ENCODE measurements around the gene GPX2. TPM values are rescaled to one million over a fixed set of nuclear protein-coding genes. Genes with fewer than 3 reads are reported as not detected.

The GPX2 gene
- 100 to 1,000 TPM; 172 to 672 TPM for total RNA-seq
- long read RNA-seq, transcript GPX2-201 (2 exons, 990 nt) = major isoform, 251 of 291 reads
- long read RNA-seq, partial matches to known transcripts = 0 of 291 reads
- long read RNA-seq, other reads (novel, unspliced or antisense) = 37 of 291 reads

DNA sequence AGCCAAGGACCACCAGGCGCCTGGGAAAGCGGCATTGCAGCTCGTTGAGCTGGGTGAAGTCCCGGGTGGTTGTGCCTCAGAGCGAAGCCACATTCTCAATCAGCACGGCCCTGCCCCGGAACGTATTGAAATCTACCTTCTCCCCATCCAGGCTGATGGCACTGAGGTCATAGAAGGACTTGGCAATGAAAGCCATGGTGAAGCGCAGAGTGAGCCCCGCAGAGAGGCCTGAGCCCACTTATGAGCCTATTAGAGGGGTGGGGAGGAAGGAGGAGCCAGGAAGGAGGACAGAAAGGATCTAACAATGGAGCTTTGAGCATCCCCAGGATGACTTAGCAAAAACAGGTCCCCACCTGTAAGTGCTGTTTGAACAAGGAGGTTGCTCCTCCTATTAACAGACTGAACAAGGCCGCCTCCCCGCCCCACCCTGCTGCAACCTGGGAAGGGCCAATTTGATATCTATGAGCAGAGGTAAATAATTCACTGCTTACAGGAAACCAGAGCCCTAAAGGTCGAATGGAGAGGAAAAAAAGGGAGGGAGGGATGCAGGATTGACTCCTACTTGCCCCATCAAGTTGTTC, at the start of gene GPX2:
GPX2 (minus strand) TSS at position 215 of the 581 bp plus-strand sequence; CDS start at position 196, 19 bp downstream.
- DNase-seq (peak; percentile 85 to 94), ATAC-seq (peak; percentile 75)
- intact Hi-C loops (cut with DNase I, micrococcal nuclease) = no loop called here

- DNase-seq (no peak), ATAC-seq (no peak)
- intact Hi-C loops (cut with DNase I, micrococcal nuclease) = no loop called here
Measured at GRCh38 chr14:64990939-64991338, 48.4 kb upstream of the GPX2 start.

DNA sequence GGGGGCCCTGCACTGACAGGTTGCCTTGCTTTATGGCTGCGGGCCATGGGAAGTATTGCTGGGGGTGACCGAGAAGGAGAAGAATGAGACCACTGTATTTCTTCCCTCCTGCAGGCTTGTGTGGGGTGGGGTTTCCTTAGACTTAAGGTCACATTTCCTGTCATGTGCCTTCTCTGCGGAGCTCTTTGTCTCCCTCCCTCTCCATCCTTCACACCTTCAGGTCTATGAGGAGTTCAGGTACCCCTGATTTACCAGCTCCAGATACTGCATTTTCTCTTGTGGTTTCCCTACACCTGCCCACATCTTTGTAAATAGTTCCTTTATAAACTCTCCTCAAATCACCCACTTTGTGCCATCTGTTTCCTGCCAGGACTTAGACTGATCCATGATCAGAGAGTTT, 47.8 kb upstream of the GPX2 start:
- DNase-seq = no peak
- intact Hi-C loops (cut with DNase I, micrococcal nuclease) = no loop called here
- no peak for ATAC-seq

DNA sequence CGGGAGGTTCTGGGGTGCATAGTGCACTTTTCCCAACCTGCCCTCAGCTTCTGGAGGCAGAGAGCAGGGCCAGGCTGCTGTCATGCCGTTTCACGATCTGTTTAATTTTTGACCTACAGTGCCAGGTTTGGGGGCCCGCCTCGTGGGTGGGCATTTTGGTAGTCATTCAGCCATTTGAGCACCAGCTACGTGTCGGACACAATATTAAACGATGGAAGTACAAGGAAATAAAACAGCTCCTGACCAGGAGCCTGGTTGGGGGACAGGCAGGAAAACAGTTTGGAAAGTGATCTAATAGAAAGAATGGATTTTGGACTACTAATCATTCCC, 44.9 kb upstream of the GPX2 start:
- intact Hi-C loops (cut with DNase I, micrococcal nuclease) = loop anchor here in 1 of 2 donors (10.0 kb wide), 1 partner anchor 163 kb away; no protein-coding TSS in a partner anchor
- no peak for DNase-seq
- peak; percentile 51 for ATAC-seq

GRCh38 chr14:64986648-64987437, 44.3 kb upstream of the GPX2 start, which contains the start of gene FNTB:
FNTB (plus strand) TSS chr14:64986895; CDS start chr14:64986954, 59 bp downstream.
- ATAC-seq (peak; percentile 96), DNase-seq (peak; percentile 97)
- intact Hi-C loops (cut with DNase I, micrococcal nuclease) = loop anchor here in 1 of 2 donors (10.0 kb wide), 1 partner anchor 162 kb away; no protein-coding TSS in a partner anchor

- no peak for ATAC-seq
- peak in 1 of 2 donors; percentile 22 for DNase-seq
- intact Hi-C loops (cut with DNase I, micrococcal nuclease) = loop anchor here in 1 of 2 donors (10.0 kb wide), 1 partner anchor 159 kb away; no protein-coding TSS in a partner anchor
Measured at GRCh38 chr14:64983439-64984310, 41.1 kb upstream of the GPX2 start.

DNA sequence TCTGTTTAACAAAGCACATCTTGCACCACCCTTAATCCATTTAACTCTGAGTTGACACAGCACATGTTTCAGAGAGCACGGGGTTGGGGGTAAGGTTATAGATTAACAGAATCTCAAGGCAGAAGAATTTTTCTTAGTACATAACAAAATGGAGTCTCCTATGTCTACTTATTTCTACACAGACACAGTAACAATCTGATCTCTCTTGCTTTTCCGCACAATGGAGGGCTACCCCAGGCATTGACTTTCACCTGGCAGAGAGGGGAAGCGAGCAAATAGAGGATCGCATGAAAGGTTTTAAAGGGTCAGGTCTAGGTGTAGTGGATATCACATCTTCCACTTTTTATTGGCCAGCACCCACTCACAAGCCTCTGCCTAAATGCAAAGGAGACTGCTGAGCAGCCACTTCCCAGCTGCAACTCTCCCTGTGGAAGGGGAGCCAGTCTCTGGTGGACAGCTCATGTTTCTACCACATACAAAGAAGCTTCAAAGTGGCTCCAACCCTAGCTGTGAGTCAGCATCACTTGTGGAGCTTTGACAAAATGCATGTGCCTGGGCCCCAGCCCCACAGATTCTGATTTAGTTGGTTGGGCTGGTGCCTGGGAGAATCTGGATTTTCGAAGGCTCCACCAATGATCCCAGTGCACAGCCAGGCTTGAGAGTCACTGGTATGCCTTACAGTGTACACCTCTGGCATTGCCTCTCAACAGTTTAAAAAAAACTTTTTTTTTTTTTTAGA, 37.0 kb upstream of the GPX2 start:
- no peak for DNase-seq
- ATAC-seq = no peak
- intact Hi-C loops (cut with DNase I, micrococcal nuclease) = loop anchor here in 1 of 2 donors (10.0 kb wide), 1 partner anchor 155 kb away; no protein-coding TSS in a partner anchor

GRCh38 chr14:64974563-64974962, 32.0 kb upstream of the GPX2 start:
- ATAC-seq (no peak), DNase-seq (no peak)
- intact Hi-C loops (cut with DNase I, micrococcal nuclease) = no loop called here

DNA sequence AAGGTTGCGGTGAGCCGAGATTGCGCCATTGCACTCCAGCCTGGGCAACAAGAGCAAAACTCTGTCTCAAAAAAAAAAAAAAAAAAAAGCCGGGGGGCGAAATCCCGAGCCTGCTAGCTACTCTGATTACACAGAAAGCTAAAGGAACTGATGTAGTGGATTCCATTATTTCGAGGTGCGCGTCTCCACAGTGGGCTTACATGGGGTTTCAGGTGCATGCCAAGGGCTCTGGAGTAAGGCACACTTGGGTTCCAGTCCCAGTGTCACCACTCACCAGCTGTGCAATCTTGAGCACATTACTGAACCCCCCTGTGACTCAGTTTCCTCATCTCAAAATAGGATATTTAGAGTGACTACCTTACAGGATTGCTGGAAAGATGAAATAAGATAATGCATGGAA, 31.3 kb upstream of the GPX2 start:
- intact Hi-C loops (cut with DNase I, micrococcal nuclease) = no loop called here
- no peak for DNase-seq
- no peak for ATAC-seq

GRCh38 chr14:64973026-64973442, 30.5 kb upstream of the GPX2 start:
- intact Hi-C loops (cut with DNase I, micrococcal nuclease) = no loop called here
- DNase-seq = peak in 1 of 2 donors; percentile 24
- ATAC-seq = peak; percentile 62

DNA sequence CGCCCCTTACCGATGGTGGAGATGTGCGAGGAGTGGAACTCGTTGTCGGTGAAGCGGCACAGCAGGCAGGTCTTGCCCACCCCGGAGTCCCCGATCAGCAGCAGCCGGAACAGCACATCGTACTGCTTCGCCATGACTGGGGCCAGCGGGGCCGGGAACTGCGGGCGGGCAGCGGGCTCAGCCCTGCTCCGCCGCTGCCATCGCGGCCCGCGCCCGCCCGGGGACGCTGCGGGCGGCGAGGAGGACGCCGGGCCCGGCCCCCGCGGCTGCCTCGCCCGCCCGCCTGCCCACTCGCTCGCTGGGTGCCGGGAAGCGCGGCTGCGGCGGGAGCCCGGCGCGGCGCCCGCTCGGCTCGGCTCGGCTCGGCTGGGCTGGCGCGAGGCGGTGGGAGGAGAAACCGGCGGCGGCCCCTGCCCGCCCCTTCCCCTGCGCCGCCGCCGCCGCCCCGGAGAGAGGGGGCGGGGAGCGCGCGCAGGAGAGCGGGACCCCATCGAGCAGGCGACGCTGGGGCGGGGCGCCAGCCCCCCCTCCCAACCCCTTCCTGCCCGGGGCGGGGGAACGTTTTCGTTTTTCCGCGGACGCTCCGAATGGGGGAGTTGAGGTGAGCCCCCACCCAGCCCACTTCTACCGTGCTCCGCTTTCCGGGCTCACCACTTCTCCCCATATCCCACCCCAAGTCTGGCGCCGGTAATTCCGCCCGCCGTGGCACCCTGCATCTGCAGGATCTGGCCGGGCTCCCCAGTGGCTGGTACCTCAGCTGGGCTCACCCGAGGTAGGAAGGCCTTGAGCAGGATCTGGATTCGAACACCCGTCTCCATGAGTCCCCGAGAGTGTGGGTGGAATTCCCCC, 29.6 kb upstream of the GPX2 start, which contains the start of gene RAB15:
RAB15 (minus strand) TSS at position 394 of the 849 bp plus-strand sequence; CDS start at position 134, 260 bp downstream.
- intact Hi-C loops (cut with DNase I, micrococcal nuclease) = no loop called here
- DNase-seq = peak in 1 of 2 donors; percentile 43
- ATAC-seq = peak; percentile 59

DNA sequence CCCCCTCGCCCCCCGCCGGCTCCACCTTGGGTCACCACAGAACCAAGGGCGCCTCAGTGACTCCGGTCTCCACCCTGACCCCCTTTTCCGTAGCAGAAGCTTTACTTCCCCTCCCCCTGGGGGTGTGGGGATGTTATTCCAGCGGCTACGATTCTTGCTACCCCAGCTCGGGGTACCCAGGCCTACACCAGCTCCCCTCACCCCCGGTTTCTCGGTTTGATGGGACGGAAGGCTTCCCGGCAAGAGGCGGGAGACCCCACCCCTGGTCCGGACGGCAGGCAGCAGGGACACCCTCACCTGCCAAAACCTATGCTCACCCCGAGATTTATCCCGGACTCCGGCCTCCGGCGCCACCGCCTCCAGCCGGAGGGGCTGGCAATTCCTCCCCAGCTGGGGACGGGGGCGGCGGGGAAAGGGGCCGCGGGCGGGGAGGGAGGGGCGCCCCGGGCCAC, 29.0 kb upstream of the GPX2 start:
- intact Hi-C loops (cut with DNase I, micrococcal nuclease) = no loop called here
- DNase-seq (peak in 1 of 2 donors; percentile 16), ATAC-seq (peak; percentile 1)

DNA sequence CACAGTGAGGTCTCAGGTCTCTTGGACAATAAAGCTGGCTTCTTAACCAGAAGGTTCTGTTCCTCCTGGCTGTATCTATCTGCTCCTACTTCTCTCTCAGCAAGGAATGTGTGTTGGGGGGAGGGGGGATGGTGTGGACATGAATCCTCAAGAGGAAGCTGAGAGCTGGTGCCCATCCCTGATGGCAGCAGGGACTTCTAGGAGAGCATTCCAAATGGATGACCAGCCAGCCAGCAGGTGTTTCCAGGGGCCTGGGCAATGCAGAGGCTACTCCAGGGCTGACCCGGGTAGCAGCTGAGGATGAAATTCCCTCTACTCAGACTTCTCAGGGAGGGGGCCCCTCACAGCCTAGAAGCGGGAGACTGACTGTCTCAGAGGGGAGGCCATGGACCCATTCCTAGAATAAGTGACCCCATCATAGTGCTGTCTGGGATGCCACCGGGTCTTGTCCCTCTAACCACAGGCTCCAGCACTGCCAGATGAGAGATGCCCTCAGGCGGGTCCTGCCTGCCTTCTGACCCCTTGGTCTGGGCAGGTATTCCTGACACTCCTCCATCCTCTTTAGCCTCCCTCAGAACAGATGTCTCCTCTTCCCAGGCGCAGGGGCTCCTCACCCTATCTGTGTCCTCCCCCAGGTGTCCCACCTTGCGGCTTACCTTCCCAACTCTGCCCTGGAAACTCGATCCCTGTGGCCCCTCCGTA, 28.4 kb upstream of the GPX2 start:
- ATAC-seq (peak; percentile 16), DNase-seq (peak in 1 of 2 donors; percentile 25)
- intact Hi-C loops (cut with DNase I, micrococcal nuclease) = no loop called here

- ATAC-seq (peak; percentile 67), DNase-seq (peak; percentile 38 to 51)
- intact Hi-C loops (cut with DNase I, micrococcal nuclease) = no loop called here
Measured at GRCh38 chr14:64970041-64970440, 27.5 kb upstream of the GPX2 start.

GRCh38 chr14:64968651-64969050, 26.1 kb upstream of the GPX2 start:
- ATAC-seq (no peak), DNase-seq (no peak)
- intact Hi-C loops (cut with DNase I, micrococcal nuclease) = no loop called here

GRCh38 chr14:64968167-64968566, 25.6 kb upstream of the GPX2 start:
- no peak for DNase-seq
- intact Hi-C loops (cut with DNase I, micrococcal nuclease) = no loop called here
- ATAC-seq = no peak

- intact Hi-C loops (cut with DNase I, micrococcal nuclease) = no loop called here
- ATAC-seq = peak; percentile 26
- no peak for DNase-seq
Measured at GRCh38 chr14:64966976-64967375, 24.4 kb upstream of the GPX2 start.

Measured in left colon (tissue), 2 donors.